HG03108 (cell line): ENCODE results near the gene ACTR3C.
"Not testable (repeated sequence)": the region's sequence is repeated elsewhere in the genome, so short reads cannot be mapped to it uniquely, and the experiment has no call there.

Experiments
- ATAC-seq: cut with Tn5 transposase; IDR thresholded peaks from one replicate; pipeline ENCODE4 v1.9.1; 2021; ENCODE audit warnings: moderate library complexity; ENCODE audit not compliant: unreplicated experiment

Gene ACTR3C

DNA sequence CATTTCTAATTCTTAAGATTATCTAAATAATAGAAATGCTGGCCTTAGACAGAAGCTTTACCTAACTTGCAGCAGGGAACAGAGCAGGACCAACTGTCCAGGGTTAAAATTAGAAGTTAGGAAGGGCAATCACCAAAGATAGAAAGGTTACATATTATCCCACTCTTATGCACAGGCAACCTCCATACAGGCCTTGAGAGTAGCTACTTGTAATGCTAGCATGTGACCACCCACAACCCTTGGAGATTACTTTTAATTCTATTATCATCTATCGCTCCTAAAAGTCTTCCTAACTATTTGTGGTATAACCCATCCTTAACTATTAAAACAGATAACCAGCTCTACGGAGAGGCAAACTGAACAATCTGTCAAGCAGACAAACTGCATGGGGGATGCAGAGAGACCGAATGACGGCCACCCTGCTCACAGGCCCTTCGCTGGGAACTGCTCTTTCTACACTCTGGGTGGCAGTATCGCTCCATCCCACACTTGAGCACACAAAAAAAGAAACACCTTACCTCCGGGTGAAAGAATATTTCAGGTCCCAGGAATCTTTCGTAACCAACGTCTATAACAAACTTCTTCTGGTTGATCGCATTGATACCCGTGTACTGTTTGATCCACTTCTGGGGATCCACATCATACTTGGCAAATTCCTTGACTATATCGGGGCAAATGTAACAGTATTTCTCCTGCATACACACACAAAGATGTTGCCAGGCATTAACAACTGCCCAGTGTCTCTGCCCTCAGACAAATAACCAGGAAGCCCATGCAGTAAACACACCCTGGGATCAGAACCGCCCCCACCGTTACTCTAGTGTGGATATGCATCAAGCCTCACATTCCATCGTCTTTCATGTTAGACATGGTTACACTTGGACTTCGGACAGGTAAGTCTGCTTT, 37.2 kb downstream of the ACTR3C start:
- peak; percentile 60 for ATAC-seq

- ATAC-seq = not testable (repeated sequence)
Observed at GRCh38 chr7:150283608-150284007, 39.7 kb downstream of the ACTR3C start.

DNA sequence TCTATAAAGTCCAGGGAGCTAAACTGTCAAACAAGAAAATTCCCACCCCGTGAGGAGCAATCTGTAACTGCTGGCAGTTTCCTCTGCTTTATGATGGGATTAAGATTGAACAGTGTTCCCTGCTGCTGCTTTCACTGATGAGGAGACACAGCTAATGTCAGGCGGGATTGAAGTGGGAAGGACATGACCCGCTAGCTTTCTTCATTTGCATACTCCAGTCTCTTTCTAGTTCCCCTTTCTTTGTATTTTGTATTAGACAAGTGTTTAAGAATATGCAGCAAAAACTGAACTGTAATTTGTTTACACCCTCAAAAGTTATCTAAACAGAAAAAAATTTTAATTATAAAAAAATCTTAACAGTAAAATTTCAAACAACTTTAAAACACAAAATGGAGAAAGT, 40.2 kb downstream of the ACTR3C start:
- ATAC-seq = not testable (repeated sequence)

DNA sequence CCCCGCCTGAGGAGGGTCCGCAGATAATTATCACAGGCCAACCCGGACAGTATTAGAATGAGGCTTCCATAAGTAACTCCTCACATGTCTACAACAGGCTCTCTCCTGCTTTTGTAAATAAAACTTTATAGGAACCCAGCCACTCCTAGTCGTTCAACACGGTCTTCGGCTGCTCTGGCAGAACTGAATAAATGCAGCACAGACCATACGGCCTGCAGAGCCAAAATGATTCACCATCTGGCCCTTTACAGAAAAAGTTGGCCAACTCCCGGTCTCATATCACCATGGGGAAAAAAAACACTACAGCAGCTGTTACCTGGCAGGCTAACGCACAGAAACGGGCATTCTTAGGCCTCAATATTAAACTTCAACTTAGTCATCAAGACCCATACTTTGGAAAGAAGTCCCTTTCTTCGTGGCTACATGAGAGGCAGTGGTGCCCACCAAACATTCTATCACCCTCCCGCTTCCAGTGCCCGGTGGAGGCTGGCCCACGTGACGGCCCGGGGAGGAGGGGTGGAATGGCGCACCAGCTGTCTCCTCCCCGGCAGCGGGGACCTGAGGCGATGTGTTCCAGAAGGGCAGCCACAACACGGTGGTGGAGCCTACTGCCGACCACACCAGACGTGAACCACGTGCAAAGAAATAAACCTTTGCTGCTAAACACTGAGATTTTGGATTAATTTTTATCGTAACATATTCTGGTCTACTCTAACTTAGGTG, 41.5 kb downstream of the ACTR3C start:
- ATAC-seq = not testable (repeated sequence)

DNA sequence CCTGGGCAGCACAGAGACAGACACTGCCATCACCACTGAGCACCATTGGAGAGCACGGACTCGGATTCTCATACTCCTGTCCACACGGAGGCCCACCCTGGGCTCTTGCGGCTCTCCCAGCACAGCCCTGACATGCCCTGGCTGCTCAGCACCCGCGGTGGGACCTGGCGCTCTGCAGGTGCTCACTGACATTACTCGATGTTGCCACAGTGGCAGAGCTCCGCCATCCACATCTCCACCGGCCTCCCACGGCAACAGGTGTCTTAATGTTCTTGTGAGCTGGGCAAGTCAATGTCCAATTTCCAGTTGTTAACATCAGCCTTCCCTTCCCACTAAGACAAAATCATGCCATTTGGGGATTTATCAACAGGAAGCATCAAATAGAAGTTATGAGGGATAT, 45.0 kb downstream of the ACTR3C start:
- ATAC-seq = not testable (repeated sequence)

- peak; percentile 59 for ATAC-seq
Observed at GRCh38 chr7:150276132-150276695, 47.1 kb downstream of the ACTR3C start.

DNA sequence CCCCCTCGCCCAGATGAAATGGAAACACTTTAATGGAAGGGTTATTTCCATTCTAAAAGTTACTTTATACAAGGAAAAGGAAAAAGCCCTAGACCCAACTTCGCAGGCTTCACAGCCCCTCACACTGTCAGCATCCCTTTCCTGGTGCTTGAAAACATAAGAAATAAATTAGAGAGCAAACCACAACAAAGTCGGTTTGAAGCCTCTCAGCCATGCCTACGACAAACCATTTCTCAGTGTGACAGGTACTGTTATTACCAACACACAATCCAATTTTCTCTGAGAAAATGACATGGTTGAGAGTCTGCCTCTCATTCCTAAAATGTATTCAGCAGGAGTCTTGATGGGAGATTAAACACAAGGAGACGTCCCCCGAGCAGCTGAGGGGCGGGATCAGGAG, 51.4 kb downstream of the ACTR3C start:
- ATAC-seq = not testable (repeated sequence)

- ATAC-seq = not testable (repeated sequence)
Observed at GRCh38 chr7:150270101-150270824, 53.1 kb downstream of the ACTR3C start.

- not testable (repeated sequence) for ATAC-seq
Observed at GRCh38 chr7:150268798-150269197, 54.5 kb downstream of the ACTR3C start.

DNA sequence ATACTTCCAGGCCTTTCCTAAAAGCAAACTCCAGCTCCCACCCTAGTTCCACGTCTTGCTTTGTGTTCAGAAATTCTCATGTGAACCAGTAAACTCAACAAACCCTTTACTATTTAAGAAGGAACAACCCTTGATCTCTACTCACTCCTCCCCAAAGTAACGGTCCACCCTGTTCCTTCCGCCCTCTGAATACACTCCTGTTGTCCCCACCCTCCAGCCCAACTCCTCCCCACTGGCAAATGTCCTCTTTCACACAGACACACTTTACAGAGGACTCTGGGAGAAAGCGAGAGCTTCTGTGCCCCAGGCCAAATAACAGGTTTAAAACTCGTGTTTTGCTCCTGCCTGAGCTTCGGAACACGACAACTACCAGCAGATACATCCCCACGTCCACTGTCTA, 55.1 kb downstream of the ACTR3C start:
- ATAC-seq = not testable (repeated sequence)

DNA sequence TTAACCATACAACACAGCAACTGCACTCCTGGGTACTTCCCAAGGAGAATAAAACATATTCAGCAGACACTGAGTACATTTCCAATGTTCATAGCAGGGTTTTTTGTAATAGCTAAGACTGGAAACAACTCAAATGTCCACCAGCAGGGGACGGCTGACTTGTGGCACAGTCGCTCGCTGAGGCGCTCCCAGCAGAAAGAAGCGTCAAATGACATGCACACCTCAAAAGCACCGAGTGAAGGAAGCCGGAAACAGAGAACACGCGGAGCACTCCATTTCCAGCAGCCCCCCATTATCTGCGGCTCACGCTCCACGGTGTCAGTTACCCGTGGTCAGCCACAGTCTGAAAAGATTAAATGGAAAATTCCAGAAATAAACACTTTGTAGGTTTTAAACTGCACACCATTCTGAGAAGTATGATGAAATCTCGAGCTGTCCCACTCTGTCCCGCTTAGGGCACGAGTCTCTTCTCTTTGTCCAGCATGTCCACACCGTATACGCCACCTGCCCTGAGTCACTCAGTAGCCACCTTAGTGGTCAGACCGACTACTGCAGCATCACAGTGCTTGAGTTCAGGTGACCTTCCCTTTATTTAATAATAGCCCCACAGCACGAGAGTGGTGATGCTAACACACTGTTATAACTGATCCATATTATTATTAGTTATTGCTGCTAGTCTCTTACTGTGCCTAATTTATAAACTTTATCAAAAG, 56.2 kb downstream of the ACTR3C start:
- not testable (repeated sequence) for ATAC-seq

DNA sequence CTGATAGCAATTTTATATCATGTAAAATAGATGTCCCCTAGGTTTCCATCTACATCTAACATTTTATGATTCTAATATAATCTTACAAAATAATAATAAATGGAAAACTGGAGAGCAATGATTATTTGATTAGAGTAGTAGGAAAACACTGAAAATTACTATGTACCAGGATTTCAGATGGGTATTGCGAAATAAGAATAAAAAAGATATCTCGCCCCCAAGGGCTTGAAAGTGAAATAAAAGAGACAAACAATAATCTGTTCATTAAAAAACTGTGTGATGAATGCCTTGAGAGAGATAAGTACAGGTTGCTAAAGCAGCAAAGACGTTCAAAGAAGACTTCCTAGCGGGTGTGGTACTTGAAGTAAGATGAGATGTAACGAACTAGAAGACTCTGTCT, 60.7 kb downstream of the ACTR3C start:
- ATAC-seq = not testable (repeated sequence)

GRCh38 chr7:150247745-150248144, 75.6 kb downstream of the ACTR3C start:
- not testable (repeated sequence) for ATAC-seq

GRCh38 chr7:150245208-150245607, 78.1 kb downstream of the ACTR3C start:
- not testable (repeated sequence) for ATAC-seq

DNA sequence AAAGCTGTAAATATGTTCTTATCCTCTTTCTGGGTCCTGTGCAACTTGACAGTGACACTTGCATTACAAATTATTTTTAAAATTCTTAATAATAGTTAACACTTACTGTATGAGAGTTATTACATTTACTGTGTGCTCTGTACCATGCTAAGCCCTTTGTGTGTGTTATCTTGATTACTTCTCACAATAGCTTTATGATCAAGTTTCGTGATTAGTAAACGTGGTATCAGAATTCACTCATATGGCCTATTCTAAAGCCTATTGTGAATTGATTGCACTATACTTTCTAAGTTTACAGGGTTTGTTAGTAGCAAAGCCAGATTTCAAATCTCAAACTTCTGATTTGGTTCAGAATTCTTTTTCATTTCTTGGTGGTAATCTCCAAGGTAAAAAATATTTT, 80.4 kb downstream of the ACTR3C start:
- ATAC-seq = not testable (repeated sequence)

DNA sequence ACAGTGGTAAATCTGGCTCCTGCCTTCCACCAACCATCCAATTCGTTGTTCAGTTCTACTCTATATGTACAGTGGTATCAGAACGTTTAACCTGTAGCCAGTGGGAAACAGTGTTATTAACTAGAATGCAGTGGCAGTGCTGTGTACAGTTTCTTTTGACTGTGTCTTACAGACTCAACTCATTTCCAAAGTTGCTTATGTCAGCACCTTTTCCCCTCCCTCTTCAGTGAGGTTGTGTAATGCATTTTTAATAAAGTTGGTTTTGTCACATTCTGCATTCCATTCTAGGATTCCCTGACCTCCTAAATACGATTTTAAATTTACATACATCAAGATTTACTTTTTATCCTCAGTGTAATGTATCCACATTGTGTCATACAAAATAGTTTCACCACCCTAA, 97.9 kb downstream of the ACTR3C start:
- not testable (repeated sequence) for ATAC-seq

DNA sequence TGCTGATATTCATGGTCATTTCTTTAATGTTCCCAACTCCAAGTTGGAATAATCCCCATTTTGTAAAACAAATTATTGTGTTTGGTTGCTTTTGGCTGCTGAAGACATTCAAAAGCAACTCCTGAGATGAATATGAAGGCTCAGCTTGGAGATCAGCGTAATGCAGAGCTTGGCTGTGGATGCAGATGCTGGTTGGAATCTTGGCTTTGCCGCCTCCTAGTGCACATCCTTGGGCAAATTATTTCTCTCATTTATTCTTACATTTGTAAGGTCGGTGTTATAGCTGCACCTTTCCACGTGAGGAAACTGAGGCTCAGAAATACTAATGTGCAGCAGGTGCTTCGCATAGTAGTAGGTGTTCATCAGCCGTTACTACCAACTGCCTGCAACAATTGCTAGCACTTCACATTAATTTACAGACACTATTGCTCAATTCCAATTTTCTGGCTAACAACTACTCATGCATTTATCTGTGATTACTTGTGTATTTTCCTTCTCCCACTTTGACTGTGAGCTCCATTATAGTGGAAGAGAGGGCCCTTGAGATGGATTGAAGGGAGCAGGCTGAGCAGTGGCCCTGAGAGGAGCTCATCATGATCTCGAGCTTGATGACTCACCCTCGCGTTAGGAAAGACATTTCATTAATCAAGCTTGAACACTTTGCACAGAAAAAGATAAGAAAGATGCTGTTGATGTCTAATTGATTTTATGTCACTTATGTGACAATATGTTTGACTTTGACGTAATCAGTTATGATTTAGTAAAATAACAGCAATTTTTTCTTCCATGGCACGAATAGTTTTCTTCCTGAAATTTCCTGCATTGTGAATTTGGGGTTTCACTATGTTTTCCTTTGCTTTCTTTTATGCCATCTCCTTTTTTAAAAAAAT, 101.0 kb downstream of the ACTR3C start:
- not testable (repeated sequence) for ATAC-seq

GRCh38 chr7:150220673-150221181, 102.6 kb downstream of the ACTR3C start:
- not testable (repeated sequence) for ATAC-seq
